Natural killer cell treated with Interleukin-12 subunit alpha and Interleukin-12 subunit beta and Interleukin-15 and Interleukin-18, amount 100 ng/mL, for 72 hours (primary cell): ENCODE measurements around the gene ABCC1. TPM values are rescaled to one million over a fixed set of nuclear protein-coding genes. Genes with fewer than 3 reads are reported as not detected.
"Not testable (repeated sequence)": the region's sequence is repeated elsewhere in the genome, so short reads cannot be mapped to it uniquely, and the experiment has no call there.

Experiments
- ATAC-seq, 2 donors: fragments of 150-1000 bp; cut with Tn5 transposase in 1 of 2; sonication (Bioruptor Pico), chemical (Tn5 transposase) in 1 of 2; 2 replicates each; pipeline ENCODE4 v1.10.0; 2021
- DNase-seq: peaks from one replicate; pipeline ENCODE4 v3.0.0; 2022; ENCODE audit warnings: low spot score
- H3K27ac Mint-ChIP-seq, 2 donors: 1 replicate in 1 of 2; 2 replicates in 1 of 2; pipeline ENCODE4 v1.8.0; 2022; ENCODE audit warnings: mixed read lengths in 2 of 2, mild to moderate bottlenecking in 1 of 2, moderate library complexity in 1 of 2
- H3K27me3 Mint-ChIP-seq, 2 donors: 1 replicate in 1 of 2; 2 replicates in 1 of 2; pipeline ENCODE4 v1.8.0; 2022; ENCODE audit warnings: mixed read lengths in 2 of 2
- H3K36me3 Mint-ChIP-seq: one replicate; pipeline ENCODE4 v1.8.0; 2022; ENCODE audit warnings: mixed read lengths
- H3K4me1 Mint-ChIP-seq, 2 donors: 1 replicate in 1 of 2; 2 replicates in 1 of 2; pipeline ENCODE4 v1.8.0; 2022; ENCODE audit warnings: low read depth in 2 of 2, mixed read lengths in 2 of 2, mild to moderate bottlenecking in 1 of 2
- H3K4me3 Mint-ChIP-seq: one replicate; pipeline ENCODE4 v1.8.0; 2022; ENCODE audit warnings: mixed read lengths
- H3K9me3 Mint-ChIP-seq: 2 replicates; pipeline ENCODE4 v1.8.0; 2022; ENCODE audit warnings: mixed read lengths
- total RNA-seq, 2 donors: library from RNA; stranded (reverse); gene quantifications; one replicate each; pipeline ENCODE4 v1.2.3, GENCODE V29; 2022

Gene ABCC1
- total RNA-seq, 2 donors from 2014 or later, result 43.1 to 106 TPM

DNA sequence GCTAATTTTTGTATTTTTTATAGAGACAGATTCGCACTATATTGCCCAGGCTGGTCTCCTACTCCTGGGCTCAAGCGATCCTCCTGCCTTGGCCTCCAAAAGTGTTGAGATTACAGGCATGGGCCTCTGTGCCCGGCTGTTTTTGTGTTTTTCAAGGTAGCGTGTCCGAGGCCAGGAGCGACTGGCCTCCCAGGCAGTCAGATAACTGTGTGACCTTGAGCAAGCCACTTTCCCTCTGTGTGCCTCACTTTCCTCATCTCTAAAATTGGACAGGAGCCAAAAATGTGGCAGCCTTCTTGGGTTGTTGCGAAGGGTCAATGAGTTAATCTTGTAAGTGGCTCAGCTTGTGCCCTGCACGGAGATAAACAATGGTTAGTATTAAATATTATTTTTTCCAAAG, 2.4 kb downstream of the ABCC1 start:
- H3K9me3 Mint-ChIP-seq, result no peaks in the 10 kb centered on the region
- DNase-seq (no peak), ATAC-seq (no peak)
- H3K4me1 Mint-ChIP-seq, result peaks cover 33 to 41% of the 10 kb centered on the region in 2 donors
- no peaks in the 10 kb centered on the region for H3K27me3 Mint-ChIP-seq
- peak overlapping the region; percentile 93 to 95 for H3K27ac Mint-ChIP-seq
- no peaks in the 10 kb centered on the region for H3K36me3 Mint-ChIP-seq
- H3K4me3 Mint-ChIP-seq, result peak overlapping the region; percentile 97

DNA sequence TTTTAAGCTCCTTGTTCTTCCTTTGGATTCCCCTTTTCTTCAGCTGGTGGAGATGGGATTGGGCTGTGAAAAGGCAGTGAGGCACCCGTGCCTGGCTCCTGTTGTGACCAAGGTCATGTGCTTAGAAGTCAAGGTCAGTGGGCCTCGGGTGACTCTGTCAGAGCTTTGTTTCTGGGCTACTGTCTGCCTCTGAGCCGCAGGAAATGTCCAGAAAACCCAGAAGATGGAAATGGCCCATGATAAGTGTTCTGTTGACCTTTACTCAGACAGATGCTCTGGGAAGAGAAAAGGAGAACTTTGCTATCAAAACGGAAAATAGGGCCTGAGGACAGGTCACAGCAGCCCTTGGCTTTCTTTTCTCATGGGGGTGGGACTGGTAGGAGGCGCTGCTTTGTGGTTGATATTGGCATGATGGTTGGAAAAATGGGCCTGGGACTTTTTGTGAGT, 2.9 kb downstream of the ABCC1 start:
- Mint-ChIP-seq H3K27ac (peak overlapping the region; percentile 93 to 95), H3K4me1 (peaks cover 33 to 41% of the 10 kb centered on the region in 2 donors), H3K9me3 (no peaks in the 10 kb centered on the region), H3K4me3 (peak overlapping the region; percentile 97), H3K36me3 (no peaks in the 10 kb centered on the region), H3K27me3 (no peaks in the 10 kb centered on the region)
- ATAC-seq, result no peak
- no peak for DNase-seq

DNA sequence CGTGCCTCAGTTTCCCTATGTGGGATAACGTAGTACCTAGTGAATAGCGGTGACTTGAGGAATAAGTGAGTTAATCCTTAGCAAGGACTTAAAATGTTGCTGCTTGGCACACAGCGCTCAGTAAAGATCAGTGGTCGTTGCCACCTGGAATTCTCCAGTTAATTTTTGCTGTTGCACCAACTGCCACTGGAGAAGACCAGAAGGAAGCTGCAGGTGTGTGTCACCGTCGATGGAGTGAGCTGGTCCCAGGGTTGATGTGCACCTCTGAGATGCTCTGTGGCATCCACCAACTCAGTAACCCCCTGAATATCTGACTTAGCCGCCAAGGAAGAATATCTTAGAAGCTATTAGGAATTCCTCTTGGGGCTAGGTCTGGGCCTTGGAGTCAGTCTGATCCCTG, 4.1 kb downstream of the ABCC1 start:
- Mint-ChIP-seq H3K27me3 (no peaks in the 10 kb centered on the region), H3K36me3 (no peaks in the 10 kb centered on the region), H3K4me1 (peaks cover 33 to 45% of the 10 kb centered on the region in 2 donors), H3K4me3 (no peak overlapping the region), H3K9me3 (no peaks in the 10 kb centered on the region), H3K27ac (no peak overlapping the region)
- ATAC-seq (no peak), DNase-seq (no peak)

DNA sequence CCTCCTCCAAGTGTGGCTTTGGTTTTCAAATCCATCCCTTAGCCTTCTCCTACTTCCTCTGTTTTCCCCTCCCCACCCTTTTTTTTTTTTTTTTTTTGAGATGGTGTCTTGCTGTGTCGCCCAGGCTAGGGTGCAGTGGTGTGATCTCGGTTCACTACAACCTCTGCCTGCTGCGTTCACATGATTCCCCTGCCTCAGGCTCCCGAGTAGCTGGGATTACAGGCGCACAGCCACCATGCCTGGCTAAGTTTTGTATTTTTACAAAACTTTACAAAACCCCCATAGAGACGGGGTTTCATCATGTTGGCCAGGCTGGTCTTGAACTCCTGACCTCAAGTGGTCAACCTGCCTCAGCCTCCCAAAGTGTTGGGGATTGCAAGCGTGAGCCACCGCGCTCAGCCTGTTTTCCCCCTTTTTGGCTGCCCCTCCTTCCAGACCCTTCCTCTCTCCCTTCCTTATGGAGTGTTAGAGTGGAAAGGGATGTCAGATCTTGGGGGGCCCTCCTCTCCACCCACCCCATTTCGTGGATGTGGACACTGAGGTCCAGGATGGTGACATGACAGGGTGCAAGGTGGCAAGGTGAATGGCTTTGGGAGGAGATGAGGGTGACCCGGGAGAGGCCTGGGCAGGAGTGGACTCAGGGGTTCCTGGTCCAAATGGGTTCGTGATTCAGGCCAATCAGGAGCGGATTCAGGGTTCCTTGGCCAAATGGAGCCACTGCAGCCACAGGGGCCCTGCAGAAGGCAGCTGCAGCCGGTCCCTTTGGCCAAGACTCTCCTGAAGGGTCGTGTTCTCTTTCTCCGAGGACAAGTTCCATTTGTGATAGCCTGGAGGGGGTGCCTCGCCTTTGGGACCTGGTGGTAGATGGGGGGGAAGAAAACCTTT, 4.8 kb downstream of the ABCC1 start:
- no peak for ATAC-seq
- H3K9me3 Mint-ChIP-seq, result no peaks in the 10 kb centered on the region
- H3K4me3 Mint-ChIP-seq, result no peak overlapping the region
- H3K27me3 Mint-ChIP-seq, result no peaks in the 10 kb centered on the region
- peaks cover 30 to 46% of the 10 kb centered on the region in 2 donors for H3K4me1 Mint-ChIP-seq
- no peak for DNase-seq
- H3K36me3 Mint-ChIP-seq, result no peaks in the 10 kb centered on the region
- H3K27ac Mint-ChIP-seq, result peak overlapping the region in 1 of 2 donors; percentile 27

DNA sequence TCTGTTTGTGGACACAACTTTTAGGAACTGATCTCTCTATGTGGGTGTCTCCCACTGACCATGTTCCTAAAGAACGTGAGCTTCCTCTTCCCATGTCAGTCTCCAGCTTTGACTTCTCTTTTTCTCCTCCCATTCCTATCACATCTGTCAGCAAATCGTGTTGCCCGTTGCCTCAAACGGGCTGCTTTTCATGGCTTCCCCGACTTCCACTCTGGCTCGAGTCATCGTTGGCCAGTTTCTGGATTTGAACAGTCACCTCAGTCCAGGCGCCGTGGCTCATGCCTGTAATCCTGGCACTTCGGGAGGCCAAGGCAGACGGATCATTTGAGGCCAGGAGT, 5.4 kb downstream of the ABCC1 start:
- Mint-ChIP-seq H3K36me3 (no peaks in the 10 kb centered on the region), H3K4me3 (no peak overlapping the region), H3K9me3 (no peaks in the 10 kb centered on the region), H3K27ac (peak overlapping the region in 1 of 2 donors; percentile 27), H3K4me1 (peaks cover 31 to 52% of the 10 kb centered on the region in 2 donors), H3K27me3 (no peaks in the 10 kb centered on the region)
- DNase-seq (no peak), ATAC-seq (no peak)

DNA sequence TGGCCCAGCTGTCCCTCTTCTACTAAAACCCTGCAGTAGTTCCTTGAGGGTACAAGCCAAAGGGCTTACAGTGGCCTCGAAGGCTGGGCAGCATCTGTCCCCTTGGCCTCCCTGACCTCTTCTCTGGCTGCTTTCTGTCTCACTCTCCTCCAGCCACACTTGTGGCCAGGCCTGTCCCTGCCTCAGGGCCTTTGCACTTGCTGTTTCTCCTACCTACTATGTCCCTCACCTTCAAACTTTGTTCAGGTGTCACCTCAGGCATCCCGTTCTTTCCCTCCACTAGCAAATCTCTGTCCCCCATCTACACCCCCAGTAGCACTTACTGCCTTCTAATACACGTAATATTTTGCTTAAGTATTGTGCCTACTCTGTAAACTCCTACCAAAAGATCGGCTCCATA, 6.0 kb downstream of the ABCC1 start:
- DNase-seq, result no peak
- no peaks in the 10 kb centered on the region for H3K36me3 Mint-ChIP-seq
- no peaks in the 10 kb centered on the region for H3K9me3 Mint-ChIP-seq
- no peaks in the 10 kb centered on the region for H3K27me3 Mint-ChIP-seq
- H3K27ac Mint-ChIP-seq, result peak overlapping the region; percentile 27 to 36
- H3K4me3 Mint-ChIP-seq, result no peak overlapping the region
- peaks cover 33 to 55% of the 10 kb centered on the region in 2 donors for H3K4me1 Mint-ChIP-seq
- ATAC-seq, result no peak

DNA sequence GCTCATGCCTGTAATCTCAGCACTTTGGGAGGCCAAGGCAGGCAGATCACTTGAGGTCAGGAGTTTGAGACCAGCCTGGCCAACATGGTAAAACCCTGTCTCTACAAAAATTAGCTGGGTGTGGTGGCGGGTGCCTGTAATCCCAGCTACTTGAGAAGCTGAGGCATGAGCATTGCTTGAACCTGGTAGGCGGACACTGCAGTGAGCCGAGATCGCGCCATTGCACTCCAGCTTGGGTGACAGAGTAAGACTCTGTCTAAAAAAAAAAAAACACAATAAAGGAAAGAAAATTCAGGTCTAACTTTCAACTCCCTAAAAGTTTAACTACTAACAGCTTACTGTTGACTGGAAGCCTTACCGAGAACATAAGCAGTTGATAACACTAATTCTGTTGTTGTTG, 6.7 kb downstream of the ABCC1 start:
- DNase-seq, H3K36me3 Mint-ChIP-seq, H3K9me3 Mint-ChIP-seq, H3K4me3 Mint-ChIP-seq, H3K27me3 Mint-ChIP-seq, ATAC-seq: not testable (repeated sequence)
- peak overlapping the region; percentile 27 to 37 for H3K27ac Mint-ChIP-seq
- peaks cover 31 to 55% of the 10 kb centered on the region in 2 donors for H3K4me1 Mint-ChIP-seq

DNA sequence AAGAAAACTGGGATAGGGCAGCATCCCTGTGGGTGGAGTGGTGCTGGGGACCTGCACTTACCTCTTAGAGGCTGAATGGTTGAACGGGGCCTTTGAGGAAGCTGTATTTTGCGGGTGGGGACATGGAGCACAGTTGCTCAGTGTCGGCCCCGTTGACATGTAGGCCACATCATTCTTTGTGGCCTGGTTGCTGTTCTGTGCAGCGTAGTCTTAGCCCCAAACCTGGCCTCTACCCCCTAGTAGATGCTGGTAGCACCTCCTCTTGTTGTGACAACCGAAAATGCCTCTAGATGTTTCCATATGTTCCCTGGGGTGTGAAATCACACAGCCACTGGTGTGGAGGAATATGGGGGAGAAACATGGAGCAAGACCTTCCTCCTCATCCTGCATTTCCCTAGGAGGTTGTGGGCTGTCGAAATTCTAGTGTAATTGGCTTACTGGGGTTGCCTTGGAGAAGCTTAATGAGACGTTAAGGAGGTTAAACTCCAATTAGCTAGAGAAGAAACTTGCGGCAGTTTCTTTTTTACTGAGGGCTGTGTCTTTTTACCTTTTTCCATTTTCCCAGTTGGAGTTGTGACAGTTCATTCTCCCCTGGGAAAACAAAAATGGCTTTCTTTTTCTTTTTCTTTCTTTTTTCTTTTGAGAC, 9.4 kb downstream of the ABCC1 start:
- peak in 1 of 2 donors; percentile 58 for ATAC-seq
- H3K36me3 Mint-ChIP-seq, result peaks cover 18% of the 10 kb centered on the region
- DNase-seq, result no peak
- peaks cover 39 to 65% of the 10 kb centered on the region in 2 donors for H3K4me1 Mint-ChIP-seq
- no peaks in the 10 kb centered on the region for H3K27me3 Mint-ChIP-seq
- H3K27ac Mint-ChIP-seq, result peak overlapping the region; percentile 94 to 100
- peaks cover 7% of the 10 kb centered on the region for H3K9me3 Mint-ChIP-seq
- peak overlapping the region; percentile 92 for H3K4me3 Mint-ChIP-seq

DNA sequence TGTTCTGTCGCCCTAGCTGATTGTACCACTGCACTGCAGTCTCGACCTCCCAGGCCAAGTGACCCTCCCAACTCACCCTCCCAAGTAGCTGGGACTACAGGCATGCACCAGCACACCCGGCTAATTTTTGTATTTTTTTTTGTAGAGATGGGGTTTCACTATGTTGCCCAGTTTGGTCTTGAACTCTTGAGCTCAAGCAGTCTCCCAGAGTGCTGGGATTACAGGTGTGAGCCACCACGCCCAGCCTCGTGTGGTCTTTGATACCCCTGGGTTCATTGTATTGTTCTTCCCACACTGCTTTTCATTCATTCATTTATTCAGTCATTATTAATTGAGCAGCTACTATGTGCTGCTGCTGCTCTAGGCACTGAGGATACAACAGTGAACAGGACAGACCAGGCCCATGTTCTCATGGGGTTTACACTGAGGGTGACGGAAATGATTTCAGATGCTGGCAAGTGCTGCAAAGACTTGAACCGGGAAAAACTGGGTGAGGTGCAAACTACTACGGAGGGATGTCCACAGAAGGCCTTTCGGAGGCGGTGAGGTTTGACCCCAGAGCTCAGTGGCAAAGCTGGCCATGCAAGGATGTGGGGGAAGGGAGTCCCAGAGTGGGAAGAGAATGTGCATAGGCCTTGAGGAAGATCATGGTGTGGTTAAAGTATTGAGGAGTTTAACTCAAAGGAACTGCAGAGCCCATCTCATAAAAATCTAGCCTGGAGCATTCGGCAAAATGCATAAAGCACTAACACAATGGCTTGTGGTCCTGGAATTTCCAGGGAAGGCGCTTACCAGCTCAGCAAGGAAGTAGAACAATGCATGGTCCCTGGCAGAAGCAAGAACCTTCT, 10.9 kb downstream of the ABCC1 start:
- Mint-ChIP-seq H3K27ac (peak overlapping the region; percentile 94 to 100), H3K9me3 (peaks cover 7% of the 10 kb centered on the region), H3K36me3 (peaks cover 18% of the 10 kb centered on the region), H3K27me3 (no peaks in the 10 kb centered on the region), H3K4me3 (peak overlapping the region; percentile 92), H3K4me1 (peaks cover 42 to 63% of the 10 kb centered on the region in 2 donors)
- no peak for DNase-seq
- ATAC-seq, result peak in 1 of 2 donors; percentile 51

DNA sequence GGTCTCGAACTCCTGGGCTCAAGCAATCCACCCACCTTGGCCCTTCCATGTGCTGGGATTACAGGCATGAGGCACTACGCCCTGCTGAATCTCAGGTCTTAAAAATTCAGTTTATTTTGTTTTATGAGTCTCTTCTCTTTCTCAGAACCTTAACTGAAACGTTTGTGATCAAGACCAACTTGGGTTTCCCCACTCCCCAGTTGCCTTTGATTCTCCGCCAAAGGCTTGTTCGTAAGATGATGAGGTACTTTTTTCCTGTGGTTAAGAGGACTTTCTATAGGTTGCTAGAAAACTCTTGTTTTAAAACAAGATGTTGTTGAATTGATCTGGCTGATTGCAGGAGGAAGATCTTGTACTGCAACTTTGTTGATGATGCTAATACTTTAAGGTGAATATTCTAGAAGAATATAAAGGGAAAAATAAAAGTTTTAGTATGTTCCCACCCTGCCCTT, 11.7 kb downstream of the ABCC1 start:
- DNase-seq (peak; percentile 71), ATAC-seq (peak; percentile 83 to 86)
- Mint-ChIP-seq H3K4me3 (peak overlapping the region; percentile 92), H3K4me1 (peaks cover 43 to 59% of the 10 kb centered on the region in 2 donors), H3K9me3 (peaks cover 7% of the 10 kb centered on the region), H3K27me3 (no peaks in the 10 kb centered on the region), H3K36me3 (peaks cover 18% of the 10 kb centered on the region), H3K27ac (peak overlapping the region; percentile 94 to 100)

DNA sequence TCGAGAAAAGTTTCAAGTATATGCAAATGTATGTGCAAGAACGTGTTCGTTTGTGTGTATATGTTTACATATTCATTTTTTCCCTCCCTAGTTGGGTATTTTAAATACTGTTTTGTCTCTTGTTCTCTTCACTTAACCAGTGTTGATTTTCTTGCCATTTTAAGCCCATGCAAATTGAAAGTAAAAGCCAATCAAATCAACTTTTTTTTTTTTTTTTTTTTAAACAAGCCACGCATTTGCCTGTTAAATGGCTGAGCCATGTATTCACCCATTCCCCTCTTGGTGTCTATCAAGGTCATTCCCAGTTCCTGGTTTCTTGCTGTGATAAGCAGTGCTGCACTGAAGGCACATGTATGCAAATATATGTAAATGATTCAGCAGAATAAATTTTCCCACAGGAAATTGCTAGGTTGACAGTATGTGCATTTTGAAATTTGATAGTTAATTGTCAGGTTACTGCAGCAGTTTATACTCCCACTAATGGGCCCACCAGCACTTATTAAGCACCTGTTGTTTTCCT, 12.2 kb downstream of the ABCC1 start:
- H3K4me3 Mint-ChIP-seq, result peak overlapping the region; percentile 92
- peaks cover 7% of the 10 kb centered on the region for H3K9me3 Mint-ChIP-seq
- H3K27ac Mint-ChIP-seq, result peak overlapping the region; percentile 94 to 100
- no peak for DNase-seq
- H3K36me3 Mint-ChIP-seq, result peaks cover 18% of the 10 kb centered on the region
- no peaks in the 10 kb centered on the region for H3K27me3 Mint-ChIP-seq
- ATAC-seq, result peak; percentile 59 to 60
- peaks cover 43 to 59% of the 10 kb centered on the region in 2 donors for H3K4me1 Mint-ChIP-seq

DNA sequence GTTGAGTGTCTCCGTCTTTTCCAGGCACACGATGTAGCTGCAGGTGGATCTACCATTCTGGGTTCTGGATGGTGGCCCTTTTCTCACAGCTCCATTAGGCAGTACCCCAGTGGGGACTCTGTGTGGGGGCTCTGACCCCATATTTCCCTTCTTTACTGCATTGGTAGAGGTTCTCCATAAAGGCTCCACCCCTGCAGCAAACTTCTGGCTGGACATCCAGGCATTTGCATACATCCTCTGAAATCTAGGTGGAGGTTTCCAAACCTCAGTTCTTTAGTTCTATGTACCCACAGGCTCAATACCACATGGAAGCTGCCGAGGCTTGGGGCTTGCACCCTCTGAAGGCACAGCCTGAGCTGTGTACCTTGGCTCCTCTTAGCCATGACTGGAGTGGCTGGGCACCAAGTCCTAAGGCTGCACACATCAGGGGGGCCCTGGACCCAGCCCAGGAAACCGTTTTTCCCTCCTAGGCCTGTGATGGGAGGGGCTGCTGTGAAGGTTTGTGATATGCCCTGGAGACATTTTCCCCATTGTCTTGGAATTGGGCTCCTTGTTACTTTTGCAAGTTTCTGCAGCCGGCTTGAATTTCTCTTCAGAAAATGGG, 14.0 kb downstream of the ABCC1 start:
- Mint-ChIP-seq H3K4me1 (peaks cover 43 to 55% of the 10 kb centered on the region in 2 donors), H3K36me3 (peaks cover 18% of the 10 kb centered on the region), H3K4me3 (peak overlapping the region; percentile 92), H3K27ac (peak overlapping the region; percentile 94 to 100), H3K9me3 (peaks cover 7% of the 10 kb centered on the region), H3K27me3 (no peaks in the 10 kb centered on the region)
- DNase-seq (no peak), ATAC-seq (no peak)

DNA sequence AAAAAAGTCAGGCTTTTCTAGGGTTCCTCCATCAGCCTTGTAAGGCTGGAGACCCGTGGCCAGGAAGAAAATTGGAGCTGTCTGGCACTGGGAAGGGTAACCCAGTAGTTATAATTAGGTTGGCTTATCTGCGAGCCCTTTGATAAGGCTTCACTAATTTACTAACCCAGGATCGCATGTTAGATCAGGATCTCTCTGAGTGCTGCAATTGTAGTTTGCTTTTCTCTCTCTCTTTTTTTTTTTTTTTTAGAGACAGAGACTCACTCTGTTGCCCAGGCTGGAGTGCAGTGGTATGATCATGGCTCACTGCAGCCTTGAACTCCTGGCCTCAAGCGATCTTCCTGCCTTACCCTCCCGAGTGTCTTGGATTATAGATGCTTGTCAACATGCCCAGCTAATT, 17.0 kb downstream of the ABCC1 start:
- DNase-seq (no peak), ATAC-seq (no peak)
- peaks cover 30% of the 10 kb centered on the region for H3K36me3 Mint-ChIP-seq
- peaks cover 9% of the 10 kb centered on the region for H3K9me3 Mint-ChIP-seq
- no peak overlapping the region for H3K4me3 Mint-ChIP-seq
- H3K27ac Mint-ChIP-seq, result no peak overlapping the region
- peaks cover 32 to 34% of the 10 kb centered on the region in 2 donors for H3K4me1 Mint-ChIP-seq
- no peaks in the 10 kb centered on the region for H3K27me3 Mint-ChIP-seq
